ELR (cell line): Measurements from ENCODE around the gene PTDSS2.

ENCODE experiments used
- DNase-seq: peaks from one replicate; pipeline ENCODE4 v3.0.0-alpha.2; 2015; ENCODE audit warnings: low read depth

PTDSS2 gene

GRCh38 chr11:532986-533585, 83.0 kb downstream of the PTDSS2 start:
- DNase-seq: peak; percentile 40

GRCh38 chr11:533586-534395, 83.7 kb downstream of the PTDSS2 start:
- peak; percentile 49 for DNase-seq

GRCh38 chr11:534396-535209, 84.5 kb downstream of the PTDSS2 start:
- DNase-seq: no peak

- DNase-seq: no peak
Observed at GRCh38 chr11:535210-535518, 85.1 kb downstream of the PTDSS2 start.

- DNase-seq: peak; percentile 95
Observed at GRCh38 chr11:535519-536454, 85.7 kb downstream of the PTDSS2 start, which contains the start of gene HRAS. Gene HRAS (minus strand): TSS chr11:535576.

GRCh38 chr11:536841-537621, 87.0 kb downstream of the PTDSS2 start, which contains the start of gene LRRC56:
Gene LRRC56 (plus strand): TSS chr11:537527. CDS start chr11:540685, 3,158 bp downstream.
- DNase-seq: peak; percentile 90

GRCh38 chr11:537622-538430, 87.7 kb downstream of the PTDSS2 start:
- DNase-seq: no peak

- DNase-seq: no peak
Observed at GRCh38 chr11:538431-539051, 88.5 kb downstream of the PTDSS2 start.

GRCh38 chr11:539971-540481, 89.9 kb downstream of the PTDSS2 start:
- DNase-seq: no peak
